ENCODE results near the gene HSF5. TPM values are rescaled to one million over a fixed set of nuclear protein-coding genes. Genes with fewer than 3 reads are reported as not detected.

HSF5 gene
- total and polyA plus RNA-seq, 2 donors (not counting 1 experiment from before 2014, with no cell fraction given) = 2.2 to 5.1 TPM

DNA sequence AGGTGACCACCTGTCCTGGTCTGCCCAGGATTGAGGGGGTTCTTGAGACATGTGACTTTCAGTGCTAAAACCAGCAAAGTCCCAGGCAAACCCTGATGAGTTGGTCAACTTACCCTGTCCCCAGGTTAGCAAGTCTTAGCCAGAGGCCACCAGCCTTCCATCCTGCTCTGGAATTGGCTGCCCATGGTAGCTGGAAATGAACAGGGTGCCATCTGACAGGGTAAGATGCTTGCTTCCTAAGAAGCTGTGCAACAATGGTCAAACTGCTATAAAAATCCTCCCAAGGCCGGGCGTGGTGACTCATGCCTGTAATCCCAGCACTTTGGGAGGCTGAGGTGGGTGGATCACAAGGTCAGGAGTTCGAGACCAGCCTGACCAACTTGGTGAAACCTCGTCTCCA, 49.1 kb upstream of the HSF5 start:
- Mint-ChIP-seq H3K9me3 (ENCODE audit: insufficient read depth) (no peaks in the 10 kb centered on the region), H3K4me3 (no peak overlapping the region), H3K4me1 (peaks cover 3% of the 10 kb centered on the region), H3K27me3 (peaks cover 47% of the 10 kb centered on the region), H3K27ac (no peak overlapping the region)
- Histone ChIP-seq H3K4me2 (replicated peaks; ENCODE audit: low read depth, low read length, poor library complexity, severe bottlenecking) (no peak overlapping the region), H4K20me1 (ENCODE audit: control insufficient read depth, insufficient read depth, low read length, poor library complexity, severe bottlenecking) (no peaks in the 10 kb centered on the region), H3K9me3 (ENCODE audit: control extremely low read depth in 1 of 3, control insufficient read depth in 2 of 3, insufficient read depth in 1 of 3, low read length in 2 of 3) (no peaks in the 10 kb centered on the region), H3K9ac (ENCODE audit: low read length) (no peak overlapping the region), H3K27me3 (replicated peaks in 1 of 4; ENCODE audit: control extremely low read depth in 1 of 4, control insufficient read depth in 3 of 4, insufficient read depth in 4 of 4, low read length in 3 of 4) (peaks cover 0 to 43% (median 12%) of the 10 kb centered on the region in 4 experiments), H3K79me2 (ENCODE audit: control insufficient read depth, insufficient read depth, low read length) (no peaks in the 10 kb centered on the region), H3K4me3 (ENCODE audit: control extremely low read depth in 1 of 5, extremely low read depth in 1 of 5, insufficient read depth in 1 of 5, low read depth in 2 of 5, low read length in 4 of 5) (no peak overlapping the region), H3K27ac (ENCODE audit: low read length in 2 of 2) (no peak overlapping the region), H3K4me1 (ENCODE audit: control insufficient read depth in 2 of 2, insufficient read depth in 2 of 2, low read length in 2 of 2) (peaks cover 4% of the 10 kb centered on the region in 2 donors), H3K36me3 (replicated peaks in 1 of 2; ENCODE audit: control extremely low read depth in 1 of 2, control insufficient read depth in 1 of 2, extremely low read depth in 1 of 2, insufficient read depth in 2 of 2, low read length in 1 of 2) (no peaks in the 10 kb centered on the region), H2AFZ (ENCODE audit: insufficient read depth, low read depth, low read length, poor library complexity, severe bottlenecking) (no peak overlapping the region)
- ChIA-PET CTCF (interaction anchor here (2.2 kb wide), 1 partner anchor 18 kb away, joined by 6 read pairs; no protein-coding TSS in a partner anchor), POLR2A (no interaction called here)
- TF ChIP-seq, protein P1, sequence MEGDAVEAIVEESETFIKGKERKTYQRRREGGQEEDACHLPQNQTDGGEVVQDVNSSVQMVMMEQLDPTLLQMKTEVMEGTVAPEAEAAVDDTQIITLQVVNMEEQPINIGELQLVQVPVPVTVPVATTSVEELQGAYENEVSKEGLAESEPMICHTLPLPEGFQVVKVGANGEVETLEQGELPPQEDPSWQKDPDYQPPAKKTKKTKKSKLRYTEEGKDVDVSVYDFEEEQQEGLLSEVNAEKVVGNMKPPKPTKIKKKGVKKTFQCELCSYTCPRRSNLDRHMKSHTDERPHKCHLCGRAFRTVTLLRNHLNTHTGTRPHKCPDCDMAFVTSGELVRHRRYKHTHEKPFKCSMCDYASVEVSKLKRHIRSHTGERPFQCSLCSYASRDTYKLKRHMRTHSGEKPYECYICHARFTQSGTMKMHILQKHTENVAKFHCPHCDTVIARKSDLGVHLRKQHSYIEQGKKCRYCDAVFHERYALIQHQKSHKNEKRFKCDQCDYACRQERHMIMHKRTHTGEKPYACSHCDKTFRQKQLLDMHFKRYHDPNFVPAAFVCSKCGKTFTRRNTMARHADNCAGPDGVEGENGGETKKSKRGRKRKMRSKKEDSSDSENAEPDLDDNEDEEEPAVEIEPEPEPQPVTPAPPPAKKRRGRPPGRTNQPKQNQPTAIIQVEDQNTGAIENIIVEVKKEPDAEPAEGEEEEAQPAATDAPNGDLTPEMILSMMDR (IDR thresholded peaks at IDR 0.05) = no peak
- no peak for TF ChIP-seq EZH2 (IDR thresholded peaks at IDR 0.05; ENCODE audit: borderline replicate concordance, insufficient read depth, low read depth, low read length, poor library complexity, severe bottlenecking)
- DNase-seq (no peak), ATAC-seq (ENCODE audit: low read depth) (no peak)
- intact Hi-C loops (cut with micrococcal nuclease) = no loop called here
- 94% methylated on average over 2 of the region's 4 CpGs for WGBS (ENCODE audit: insufficient coverage)

DNA sequence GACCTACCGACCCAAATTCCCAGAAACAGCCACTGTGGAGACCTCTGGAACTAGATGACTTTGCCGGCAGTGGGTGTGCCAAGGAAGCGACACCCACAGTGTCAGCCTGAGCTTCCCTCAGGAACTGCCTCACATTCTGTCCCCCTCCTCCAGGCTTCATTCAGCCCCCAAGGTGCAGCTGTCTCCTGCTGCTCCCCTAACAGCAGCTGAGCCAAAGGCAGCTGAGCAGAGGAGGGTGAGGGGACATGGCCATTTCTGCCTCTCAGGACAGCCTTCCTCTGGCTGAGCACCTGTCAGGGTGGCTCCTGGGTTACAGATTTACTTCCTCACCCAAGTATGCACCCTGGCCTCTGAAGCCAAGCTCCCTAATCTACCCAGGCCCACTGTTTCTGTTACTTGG, 48.3 kb upstream of the HSF5 start:
- H3K4me2 ChIP-seq (replicated peaks; ENCODE audit: low read depth, low read length, poor library complexity, severe bottlenecking) = no peak overlapping the region
- no peaks in the 10 kb centered on the region for H3K9me3 ChIP-seq (ENCODE audit: control extremely low read depth in 1 of 3, control insufficient read depth in 2 of 3, insufficient read depth in 1 of 3, low read length in 2 of 3)
- no peak overlapping the region for H3K9ac ChIP-seq (ENCODE audit: low read length)
- no peak overlapping the region for H3K4me3 ChIP-seq (ENCODE audit: control extremely low read depth in 1 of 5, extremely low read depth in 1 of 5, insufficient read depth in 1 of 5, low read depth in 2 of 5, low read length in 4 of 5)
- no peak overlapping the region for H3K27ac Mint-ChIP-seq
- no peak overlapping the region for H3K27ac ChIP-seq (ENCODE audit: low read length in 2 of 2)
- ATAC-seq (ENCODE audit: low read depth) = no peak
- no peaks in the 10 kb centered on the region for H3K36me3 ChIP-seq (replicated peaks in 1 of 2; ENCODE audit: control extremely low read depth in 1 of 2, control insufficient read depth in 1 of 2, extremely low read depth in 1 of 2, insufficient read depth in 2 of 2, low read length in 1 of 2)
- H3K9me3 Mint-ChIP-seq (ENCODE audit: insufficient read depth) = no peaks in the 10 kb centered on the region
- ChIA-PET CTCF (interaction anchor here (2.2 kb wide), 1 partner anchor 18 kb away, joined by 6 read pairs; no protein-coding TSS in a partner anchor), POLR2A (no interaction called here)
- H2AFZ ChIP-seq (ENCODE audit: insufficient read depth, low read depth, low read length, poor library complexity, severe bottlenecking) = no peak overlapping the region
- DNase-seq = no peak
- H3K4me1 ChIP-seq (ENCODE audit: control insufficient read depth in 2 of 2, insufficient read depth in 2 of 2, low read length in 2 of 2) = peaks cover 8% of the 10 kb centered on the region in 2 donors
- no peaks in the 10 kb centered on the region for H4K20me1 ChIP-seq (ENCODE audit: control insufficient read depth, insufficient read depth, low read length, poor library complexity, severe bottlenecking)
- intact Hi-C loops (cut with micrococcal nuclease) = no loop called here
- H3K4me1 Mint-ChIP-seq = peaks cover 5% of the 10 kb centered on the region
- H3K27me3 Mint-ChIP-seq = peaks cover 48% of the 10 kb centered on the region
- no peak overlapping the region for H3K4me3 Mint-ChIP-seq
- H3K79me2 ChIP-seq (ENCODE audit: control insufficient read depth, insufficient read depth, low read length) = no peaks in the 10 kb centered on the region
- TF ChIP-seq, protein P1 (IDR thresholded peaks at IDR 0.05) = no peak
- no peak for TF ChIP-seq EZH2 (IDR thresholded peaks at IDR 0.05; ENCODE audit: borderline replicate concordance, insufficient read depth, low read depth, low read length, poor library complexity, severe bottlenecking)
- peaks cover 0 to 47% (median 13%) of the 10 kb centered on the region in 4 experiments for H3K27me3 ChIP-seq (replicated peaks in 1 of 4; ENCODE audit: control extremely low read depth in 1 of 4, control insufficient read depth in 3 of 4, insufficient read depth in 4 of 4, low read length in 3 of 4)
- 100% methylated on average over 3 of the region's 3 CpGs for WGBS (ENCODE audit: insufficient coverage)
